Measurements from ENCODE around the gene TMEM50B.

The TMEM50B gene

DNA sequence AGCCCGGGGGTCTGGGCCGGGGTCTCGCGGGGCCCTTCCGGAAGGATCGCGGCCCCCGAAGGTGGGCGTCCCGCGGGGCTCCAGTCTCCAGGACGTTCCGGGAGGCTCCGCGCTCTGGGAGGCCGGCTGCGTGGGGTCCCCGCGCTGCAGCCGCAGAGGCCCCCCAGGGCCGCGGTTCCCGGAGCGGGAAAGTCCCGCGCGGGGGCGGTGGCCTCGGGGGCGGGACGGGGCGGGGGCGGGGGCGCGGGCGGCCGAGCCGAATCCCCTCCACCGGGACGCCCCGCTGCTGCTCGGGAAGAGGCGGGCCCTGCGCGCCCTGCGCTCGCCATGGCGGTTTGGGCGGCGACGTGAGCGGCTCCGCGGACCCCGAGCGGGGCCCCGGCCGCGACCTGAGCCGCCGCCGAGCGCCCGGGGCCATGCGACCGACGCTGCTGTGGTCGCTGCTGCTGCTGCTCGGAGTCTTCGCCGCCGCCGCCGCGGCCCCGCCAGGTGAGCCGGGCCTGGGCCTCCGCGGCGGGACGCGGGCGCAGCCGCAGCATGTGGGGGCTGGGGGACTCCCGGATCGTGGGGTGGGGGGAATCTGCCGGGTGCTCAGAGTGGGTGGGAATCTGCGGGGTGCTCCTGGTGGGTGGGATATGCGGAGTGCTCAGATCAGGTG is 76.5 kb downstream of the TMEM50B start, which contains the start of gene IFNGR2:
Gene IFNGR2, plus strand, starts transcription at position 286 of the 658 bp plus-strand sequence. Its CDS starts 131 bp downstream, at position 417.
- H3K27ac ChIP-seq = peak within 1 kb of the TSS; percentile 91 to 100 (median 99)
- H3K4me3 ChIP-seq = peak within 1 kb of the TSS; percentile 60 to 87 (median 71)

DNA sequence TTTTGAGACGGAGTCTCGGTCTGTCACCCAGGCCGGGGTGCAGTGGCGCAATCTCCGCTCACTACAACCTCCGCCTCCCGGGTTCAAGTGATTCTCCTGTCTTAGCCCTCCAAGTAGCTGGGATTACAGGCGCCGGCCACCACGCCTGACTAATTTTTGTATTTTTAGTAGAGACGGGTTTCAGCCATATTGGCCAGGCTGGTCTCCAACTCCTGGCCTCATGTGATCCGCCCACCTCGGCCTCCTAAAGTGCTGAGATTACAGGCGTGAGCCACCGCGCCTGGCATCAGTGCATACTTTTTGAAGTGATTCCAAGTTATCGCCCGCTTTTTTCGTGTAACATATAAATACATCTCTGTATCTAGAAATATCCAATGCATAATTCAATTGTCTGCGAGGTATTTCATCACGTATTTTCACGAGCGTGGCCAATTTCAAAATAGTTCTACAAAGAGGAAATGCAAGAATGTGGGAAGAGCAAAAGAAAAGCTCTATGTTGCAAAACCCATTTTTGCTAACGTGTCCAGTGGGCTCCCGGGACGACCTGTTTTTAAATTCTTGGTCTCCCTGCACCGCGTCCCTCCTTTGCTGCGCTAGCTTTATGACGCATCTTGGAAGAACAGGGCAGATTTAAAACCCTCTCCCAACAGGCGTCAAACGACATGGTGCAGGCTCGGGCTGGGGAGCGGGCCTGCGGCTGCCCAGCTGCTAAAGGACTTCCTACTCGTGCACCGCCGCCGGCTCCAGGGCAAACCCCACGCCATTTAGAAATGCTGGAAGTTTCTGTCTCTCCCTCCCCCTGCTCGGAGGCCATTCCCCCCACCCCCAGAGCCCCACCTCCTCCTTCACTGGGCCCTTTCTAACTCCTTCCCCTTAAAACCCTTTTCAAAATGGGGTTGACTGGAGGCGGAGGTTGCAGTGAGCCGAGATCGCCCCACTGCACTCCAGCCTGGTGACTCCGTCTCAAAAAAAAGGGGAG is 77.5 kb downstream of the TMEM50B start:
- peak overlapping the region; percentile 60 to 87 (median 71) for H3K4me3 ChIP-seq
- peak overlapping the region; percentile 91 to 100 (median 99) for H3K27ac ChIP-seq

DNA sequence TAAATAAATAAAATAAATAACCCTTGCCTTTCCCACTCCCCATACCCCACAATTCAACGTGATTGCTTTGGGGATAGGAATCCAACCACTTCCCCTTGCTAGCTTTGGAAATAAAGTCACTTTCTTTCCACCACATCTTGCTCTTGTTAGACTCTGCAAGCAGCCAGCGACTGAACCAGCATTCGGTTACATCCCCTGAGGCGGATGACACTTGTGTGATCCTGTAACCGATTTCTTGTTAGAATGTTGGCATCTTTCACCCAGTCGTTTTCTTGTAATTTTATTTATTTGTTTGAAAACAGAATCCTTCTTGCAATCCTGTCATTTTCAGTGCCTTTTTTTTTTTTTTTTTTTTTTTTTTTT is 78.2 kb downstream of the TMEM50B start:
- H3K27ac ChIP-seq = peak overlapping the region in 18 of 21 experiments; percentile 19 to 100 (median 99)
- H3K4me3 ChIP-seq = no peak overlapping the region
